ENCODE measurements around the gene ZFTA.

ZFTA gene

GRCh38 chr11:63720611-63721010 lies 48.0 kb downstream of the ZFTA start:
- no peak for TF ChIP-seq CTCF (IDR thresholded peaks at IDR 0.05)
- no peak for DNase-seq
- Histone ChIP-seq H3K4me3 (no peak overlapping the region), H3K4me1 (no peaks in the 10 kb centered on the region), H3K27ac (no peak overlapping the region), H3K27me3 (no peaks in the 10 kb centered on the region), H3K36me3 (no peaks in the 10 kb centered on the region), H3K9me3 (no peaks in the 10 kb centered on the region)
- intact Hi-C loops (cut with DNase I; ENCODE audit: low total_unique reads) = loop anchor here (10.0 kb wide), 1 partner anchor 356 kb away; the partner anchor contains the start of gene SLC22A9

- intact Hi-C loops (cut with DNase I; ENCODE audit: low total_unique reads) = loop anchor here (10.0 kb wide), 1 partner anchor 355 kb away; the partner anchor contains the start of gene SLC22A9
- TF ChIP-seq CTCF (IDR thresholded peaks at IDR 0.05) = no peak
These were observed 48.6 kb downstream of the ZFTA start for GRCh38 chr11:63719987-63720386.

GRCh38 chr11:63719001-63719400 lies 49.6 kb downstream of the ZFTA start:
- no peak overlapping the region for H3K27ac ChIP-seq
- no peaks in the 10 kb centered on the region for H3K27me3 ChIP-seq
- DNase-seq = no peak
- H3K9me3 ChIP-seq = no peaks in the 10 kb centered on the region
- H3K36me3 ChIP-seq = no peaks in the 10 kb centered on the region
- no peaks in the 10 kb centered on the region for H3K4me1 ChIP-seq
- no peak for TF ChIP-seq CTCF (IDR thresholded peaks at IDR 0.05)
- intact Hi-C loops (cut with DNase I; ENCODE audit: low total_unique reads) = no loop called here
- H3K4me3 ChIP-seq = no peak overlapping the region

More at GRCh38 chr11:63719987-63720386, 48.6 kb downstream of the ZFTA start:
- no peaks in the 10 kb centered on the region for H3K27me3 ChIP-seq
- H3K4me3 ChIP-seq = no peak overlapping the region
- H3K36me3 ChIP-seq = no peaks in the 10 kb centered on the region
- no peak for DNase-seq
- no peaks in the 10 kb centered on the region for H3K4me1 ChIP-seq
- H3K27ac ChIP-seq = no peak overlapping the region
- no peaks in the 10 kb centered on the region for H3K9me3 ChIP-seq

Measured in tibial artery (tissue), 4 donors.